H1 (cell line): Measurements from ENCODE around the gene TRMT61B. TPM values are rescaled to one million over a fixed set of nuclear protein-coding genes. Genes with fewer than 3 reads are reported as not detected.

Experiments
- CTCF ChIA-PET: fragments of 300-600 bp; sonication (Branson Sonifier 250); formaldehyde crosslinking; loops from one replicate; lab custom pipeline; 2021; ENCODE audit not compliant: partially characterized antibody; lab: Charles Lee
- POLR2A ChIA-PET: fragments of 300-600 bp; sonication (Branson Sonifier 250); formaldehyde crosslinking; loops from one replicate; lab custom pipeline; 2021; ENCODE audit warnings: inconsistent platforms; ENCODE audit not compliant: partially characterized antibody; lab: Charles Lee
- DNase-seq, 2 experiments: peaks; one replicate each; pipeline versions ENCODE4 v3.0.0 to v3.0.0-alpha.2; 2010 to 2022; ENCODE audit warnings: low spot score in 2 of 2, low read depth in 1 of 2, mixed read lengths in 1 of 2
- FAIRE-seq: peaks from 2 replicates; lab custom pipeline; 2011; peaks lifted over from hg19 to GRCh38; lab: Jason Lieb, UNC
- H2AFZ ChIP-seq: 2 replicates; pipeline ENCODE4 v1.8.1; 2012; ENCODE audit warnings: low read length, inconsistent platforms
- H2AK5ac ChIP-seq: 2 replicates; pipeline ENCODE4 v1.6.1; 2013; ENCODE audit warnings: low read depth, low read length
- H2BK120ac ChIP-seq: replicated peaks from 2 replicates; pipeline ENCODE3; 2013; ENCODE audit warnings: low read depth, low read length, inconsistent platforms
- H2BK12ac ChIP-seq: 2 replicates; pipeline ENCODE4 v1.6.1; 2013; ENCODE audit warnings: low read depth, low read length
- H2BK15ac ChIP-seq: 2 replicates; pipeline ENCODE4 v1.6.1; 2013; ENCODE audit warnings: low read length
- H2BK20ac ChIP-seq: 2 replicates; pipeline ENCODE4 v1.6.1; 2013; ENCODE audit warnings: low read length
- H2BK5ac ChIP-seq: 2 replicates; pipeline ENCODE4 v1.6.1; 2013; ENCODE audit warnings: low read depth, low read length
- H3K14ac ChIP-seq: 2 replicates; pipeline ENCODE4 v1.6.1; 2013; ENCODE audit warnings: inconsistent platforms; ENCODE audit not compliant: insufficient read length
- H3K18ac ChIP-seq: 2 replicates; pipeline ENCODE4 v1.6.1; 2013; ENCODE audit warnings: low read length; ENCODE audit errors: extremely low read depth
- H3K23ac ChIP-seq: 2 replicates; pipeline ENCODE4 v1.6.1; 2013; ENCODE audit warnings: inconsistent platforms; ENCODE audit not compliant: insufficient read length
- H3K23me2 ChIP-seq: 2 replicates; pipeline ENCODE4 v1.6.1; 2013; ENCODE audit warnings: low read depth, low read length
- H3K27ac ChIP-seq: 2 replicates; pipeline ENCODE4 v1.6.1; 2011; ENCODE audit warnings: low read depth, low read length, inconsistent platforms
- H3K27me3 ChIP-seq, 4 experiments: replicated peaks in 1 of 4; 1 replicate in 1 of 4; 2 replicates in 3 of 4; pipeline versions ENCODE4 v1.6.1 to v1.8.1; 2011 to 2013; ENCODE audit warnings: low read length in 3 of 4, mild to moderate bottlenecking in 3 of 4, inconsistent platforms in 2 of 4, mixed read lengths in 2 of 4, moderate library complexity in 1 of 4; ENCODE audit not compliant: control insufficient read depth in 3 of 4, insufficient read depth in 3 of 4; ENCODE audit errors: extremely low read depth in 1 of 4
- H3K36me3 ChIP-seq, 4 experiments: 2 replicates each; pipeline versions ENCODE4 v1.6.1 to v1.8.1; 2011 to 2013; ENCODE audit warnings: mild to moderate bottlenecking in 4 of 4, low read length in 3 of 4, moderate library complexity in 2 of 4, control low read depth in 1 of 4, inconsistent platforms in 1 of 4; ENCODE audit not compliant: insufficient read depth in 4 of 4, control insufficient read depth in 2 of 4
- H3K4ac ChIP-seq: replicated peaks from 2 replicates; pipeline ENCODE3; 2013; ENCODE audit warnings: low read length, low read depth, mixed read lengths, inconsistent platforms; ENCODE audit not compliant: insufficient read length
- H3K4me1 ChIP-seq, 4 experiments: replicated peaks in 1 of 4; 1 replicate in 1 of 4; 2 replicates in 3 of 4; pipeline versions ENCODE4 v1.6.1 to v1.8.1; 2011 to 2013; ENCODE audit warnings: low read length in 3 of 4, inconsistent platforms in 2 of 4, mixed read lengths in 1 of 4; ENCODE audit not compliant: insufficient read depth in 4 of 4, control insufficient read depth in 3 of 4
- H3K4me2 ChIP-seq, 2 experiments: 2 replicates each; pipeline versions ENCODE4 v1.6.1 to v1.8.1; 2011 to 2013; ENCODE audit warnings: low read depth in 2 of 2, low read length in 2 of 2, control low read depth in 1 of 2, inconsistent platforms in 1 of 2, mild to moderate bottlenecking in 1 of 2; ENCODE audit not compliant: insufficient read depth in 1 of 2
- H3K4me3 ChIP-seq, 4 experiments: fragments of 200-600, 300-600 bp in 1 of 4; sonication (generic), shearing (Covaris generic), sonication (Bioruptor Twin) in 1 of 4; 2 replicates each; pipeline versions ENCODE4 v1.5.1 to v1.8.1; 2011 to 2016; ENCODE audit warnings: low read length in 4 of 4, low read depth in 3 of 4, control low read depth in 2 of 4, inconsistent platforms in 2 of 4, mild to moderate bottlenecking in 2 of 4, mixed read lengths in 1 of 4, moderate library complexity in 1 of 4; ENCODE audit not compliant: insufficient read depth in 2 of 4; ENCODE audit errors: extremely low read depth in 1 of 4
- H3K56ac ChIP-seq: replicated peaks from 2 replicates; pipeline ENCODE3; 2013; ENCODE audit warnings: low read depth, mild to moderate bottlenecking, mixed read lengths, low read length, inconsistent platforms; ENCODE audit not compliant: insufficient read length
- H3K79me1 ChIP-seq: 2 replicates; pipeline ENCODE4 v1.6.1; 2013; ENCODE audit warnings: low read depth, low read length, control low read depth
- H3K79me2 ChIP-seq, 2 experiments: 2 replicates each; pipeline versions ENCODE4 v1.6.1 to v1.8.1; 2012 to 2013; ENCODE audit warnings: low read length in 2 of 2, mild to moderate bottlenecking in 2 of 2, inconsistent platforms in 1 of 2; ENCODE audit not compliant: insufficient read depth in 2 of 2, control insufficient read depth in 1 of 2
- H3K9ac ChIP-seq, 4 experiments: replicated peaks in 1 of 4; 1 replicate in 1 of 4; 2 replicates in 3 of 4; pipeline versions ENCODE4 v1.6.1 to v1.8.1; 2011 to 2013; ENCODE audit warnings: low read depth in 3 of 4, low read length in 3 of 4, control low read depth in 2 of 4, mild to moderate bottlenecking in 2 of 4, moderate library complexity in 2 of 4, inconsistent platforms in 1 of 4; ENCODE audit errors: extremely low read depth in 1 of 4
- H3K9me3 ChIP-seq, 2 experiments: 2 replicates each; pipeline versions ENCODE4 v1.6.1 to v1.8.1; 2012 to 2013; ENCODE audit warnings: mild to moderate bottlenecking in 2 of 2, moderate library complexity in 2 of 2, control low read depth in 1 of 2, inconsistent platforms in 1 of 2, low read depth in 1 of 2, low read length in 1 of 2, mixed read lengths in 1 of 2; ENCODE audit not compliant: insufficient read depth in 2 of 2
- H4K20me1 ChIP-seq, 2 experiments: replicated peaks in 1 of 2; 2 replicates each; pipeline versions ENCODE3 to v1.8.1; 2011 to 2013; ENCODE audit warnings: inconsistent platforms in 2 of 2, low read length in 2 of 2, mild to moderate bottlenecking in 1 of 2; ENCODE audit not compliant: insufficient read depth in 2 of 2, control insufficient read depth in 1 of 2
- H4K5ac ChIP-seq: 2 replicates; pipeline ENCODE4 v1.6.1; 2013; ENCODE audit warnings: low read length, low read depth, mixed read lengths, inconsistent platforms; ENCODE audit not compliant: insufficient read length
- H4K8ac ChIP-seq: 2 replicates; pipeline ENCODE4 v1.8.0; 2013; ENCODE audit warnings: mild to moderate bottlenecking, moderate library complexity, low read length, inconsistent platforms; ENCODE audit not compliant: insufficient read depth; ENCODE audit errors: extremely low read depth
- H4K91ac ChIP-seq: replicated peaks from 2 replicates; pipeline ENCODE3; 2013; ENCODE audit warnings: low read length, mixed read lengths, inconsistent platforms; ENCODE audit not compliant: insufficient read length
- GABPA ChIP-seq: IDR thresholded peaks from 2 replicates; pipeline ENCODE4 v1.6.1; 2011; ENCODE audit warnings: mild to moderate bottlenecking, low read length, moderate library complexity, borderline replicate concordance; ENCODE audit not compliant: insufficient read depth
- HDAC2 ChIP-seq, 2 experiments: fragments of 300-600 bp in 1 of 2; sonication (generic) in 1 of 2; IDR thresholded peaks; 2 replicates each; pipeline ENCODE4 v1.6.1; 2011 to 2012; ENCODE audit warnings: low read depth in 2 of 2, low read length in 2 of 2, mild to moderate bottlenecking in 2 of 2, moderate library complexity in 2 of 2, borderline replicate concordance in 1 of 2, inconsistent platforms in 1 of 2
- JUND ChIP-seq: IDR thresholded peaks from 2 replicates; pipeline ENCODE4 v1.6.1; 2011; ENCODE audit warnings: mild to moderate bottlenecking, improper control_type of control experiment, low read length
- TEAD4 ChIP-seq: IDR thresholded peaks from 2 replicates; pipeline ENCODE4 v1.6.1; 2012; ENCODE audit warnings: low read depth, low read length, inconsistent platforms, mixed read lengths
- USF2 ChIP-seq: IDR thresholded peaks from 2 replicates; pipeline ENCODE4 v1.6.1; 2011; ENCODE audit warnings: low read length, improper control_type of control experiment
- WGBS, 2 experiments: shearing (Covaris generic) in 1 of 2; methylation state at CpG; one replicate each; pipeline versions ENCODE4 v1.1.6 to v1.1.7; 2013 to 2015; ENCODE audit warnings: low lambda C conversion rate in 2 of 2, mixed read lengths in 2 of 2, inconsistent platforms in 1 of 2, low coverage in 1 of 2, missing lambda C conversion rate in 1 of 2; ENCODE audit not compliant: insufficient replicate concordance in 2 of 2, insufficient coverage in 1 of 2, insufficient read length in 1 of 2; ENCODE audit errors: extremely low coverage in 1 of 2, missing lambda C conversion rate in 1 of 2; 5-methylcytosine and 5-hydroxymethylcytosine counted together
- polyA plus RNA-seq, 7 experiments: library from polyadenylated mRNA; depleted of rRNA in 3 of 7; stranded (reverse) in 5 of 7; unstranded in 2 of 7; fragments of >200 nt in 5 of 7; fragments of 200-250 nt in 2 of 7; gene quantifications; 1 replicate in 5 of 7; 2 replicates in 1 of 7; 4 replicates in 1 of 7; pipeline versions ENCODE4 v1.2.1 to v1.2.3, GENCODE V29; 2011 to 2013; ENCODE audit warnings: missing spikeins in 2 of 7, mixed read lengths in 2 of 7
- total RNA-seq: library from RNA; stranded (reverse); fragmentation: NEBNext Ultra II Directional; extraction: Animal tissue kit (Norgen Biotek cat#: 25700); gene quantifications from 2 replicates; pipeline ENCODE4 v1.2.1, GENCODE V29; 2021

TRMT61B gene
- total and polyA plus RNA-seq, 2 of the 8 experiments (the other 6 are each of a cell fraction or from before 2014, with no cell fraction given): 10.4 to 27.8 TPM

DNA sequence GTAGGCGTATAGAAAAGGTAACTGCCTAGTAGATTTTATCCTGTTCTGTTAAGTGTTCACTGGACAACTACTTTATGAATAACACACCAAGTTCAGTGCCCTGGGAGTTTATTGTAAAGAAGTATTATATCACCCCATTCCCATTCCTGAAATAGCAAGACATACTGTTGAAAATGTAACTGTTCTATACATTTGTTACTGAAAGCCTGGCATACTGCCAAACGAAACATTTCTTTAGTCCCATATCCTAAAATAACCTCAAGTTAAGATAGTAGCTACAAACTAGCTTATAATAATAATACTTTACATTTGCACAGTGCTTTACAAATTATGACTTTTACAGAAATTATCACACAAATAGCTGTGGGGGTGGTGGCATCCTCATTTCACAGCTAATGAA lies 34.3 kb downstream of the TRMT61B start:
- H4K8ac ChIP-seq: no peak overlapping the region
- H2AFZ ChIP-seq: no peak overlapping the region
- no peaks in the 10 kb centered on the region for H4K20me1 ChIP-seq
- no peak overlapping the region for H2BK20ac ChIP-seq
- no peaks in the 10 kb centered on the region; the same call in 1 of the 2 replicates for H3K23me2 ChIP-seq
- H3K4ac ChIP-seq: no peak overlapping the region
- no peaks in the 10 kb centered on the region for H3K79me2 ChIP-seq
- no peak overlapping the region for H3K4me3 ChIP-seq
- no peak overlapping the region for H3K18ac ChIP-seq
- H3K14ac ChIP-seq: no peak overlapping the region
- FAIRE-seq (no peak), DNase-seq (no peak)
- H3K27ac ChIP-seq: no peak overlapping the region
- no peaks in the 10 kb centered on the region for H3K9me3 ChIP-seq
- no peak overlapping the region for H3K56ac ChIP-seq
- H4K5ac ChIP-seq: no peak overlapping the region
- H3K4me2 ChIP-seq: no peak overlapping the region
- H3K4me1 ChIP-seq: no peaks in the 10 kb centered on the region
- no peaks in the 10 kb centered on the region for H3K36me3 ChIP-seq
- H2BK120ac ChIP-seq: no peak overlapping the region
- CTCF ChIA-PET: interaction anchor here (0.7 to 1.7 kb wide), 4 partner anchors 11 to 241 kb away, joined by 3 to 8 read pairs (median 5); no protein-coding TSS in a partner anchor
- POLR2A ChIA-PET: no interaction called here
- no peak overlapping the region for H2BK5ac ChIP-seq
- 80% methylated on average over 2 of the region's 2 CpGs; no CpG with 5 or more reads in 1 of the 2 experiments for WGBS, 2 experiments
- no peak overlapping the region for H2BK12ac ChIP-seq
- no peaks in the 10 kb centered on the region for H3K27me3 ChIP-seq
- no peak overlapping the region for H3K9ac ChIP-seq
- H3K23ac ChIP-seq: no peak overlapping the region
- no peaks in the 10 kb centered on the region for H3K79me1 ChIP-seq
- no peak overlapping the region for H2BK15ac ChIP-seq
- TF ChIP-seq TEAD4 (no peak), HDAC2 (IDR thresholded peaks at IDR 0.05; ENCODE audit: borderline replicate concordance in 1 of 2, low read depth in 2 of 2, low read length in 2 of 2) (no peak), GABPA (no peak), JUND (no peak), USF2 (no peak)
- H4K91ac ChIP-seq: no peak overlapping the region
- H2AK5ac ChIP-seq: no peak overlapping the region
